OCI-LY1 (cell line): Measurements from ENCODE around the gene BPNT1.

Source experiments
- H2AFZ ChIP-seq: fragments of 200-600 bp; sonication (generic), shearing (Covaris generic); 2 replicates; pipeline ENCODE4 v1.6.0; 2014; ENCODE audit warnings: antibody characterized with exemption, mild to moderate bottlenecking, low read length
- H3F3A ChIP-seq: fragments of 200-600 bp; sonication (generic), shearing (Covaris generic); 2 replicates; pipeline ENCODE4 v1.6.0; 2014; ENCODE audit warnings: mild to moderate bottlenecking, antibody characterized with exemption, low read length, moderate library complexity; ENCODE audit not compliant: insufficient read depth
- H3K27ac ChIP-seq: fragments of 200-600 bp; sonication (generic); 2 replicates; pipeline ENCODE4 v1.5.1; 2014; ENCODE audit warnings: low read length, mixed run types, mild to moderate bottlenecking, low read depth; ENCODE audit not compliant: poor library complexity, severe bottlenecking
- H3K27me3 ChIP-seq: fragments of 200-600 bp; sonication (generic); 2 replicates; pipeline ENCODE4 v1.6.0; 2014; ENCODE audit warnings: antibody characterized with exemption, mild to moderate bottlenecking, low read length, moderate library complexity; ENCODE audit not compliant: insufficient read depth
- H3K36me3 ChIP-seq: fragments of 200-600 bp; sonication (generic); 2 replicates; pipeline ENCODE4 v1.6.1; 2014; ENCODE audit warnings: mild to moderate bottlenecking, antibody characterized with exemption, low read length, moderate library complexity, mixed read lengths; ENCODE audit not compliant: insufficient read depth
- H3K4me1 ChIP-seq: fragments of 200-600 bp; sonication (generic); 2 replicates; pipeline ENCODE4 v1.5.1; 2014; ENCODE audit warnings: mild to moderate bottlenecking, low read length, moderate library complexity; ENCODE audit not compliant: insufficient read depth, severe bottlenecking
- H3K4me2 ChIP-seq: fragments of 200-600 bp; sonication (generic), shearing (Covaris generic); 2 replicates; pipeline ENCODE4 v1.6.1; 2014; ENCODE audit warnings: low read length
- H3K4me3 ChIP-seq: fragments of 200-600 bp; sonication (generic); 2 replicates; pipeline ENCODE4 v1.5.1; 2014; ENCODE audit warnings: low read length, low read depth, mild to moderate bottlenecking, mixed read lengths; ENCODE audit not compliant: poor library complexity, severe bottlenecking
- H3K79me2 ChIP-seq: fragments of 200-600 bp; shearing (Covaris generic); 2 replicates; pipeline ENCODE4 v1.6.1; 2016; ENCODE audit warnings: mixed run types, low read length, mixed read lengths; ENCODE audit not compliant: insufficient read depth
- H3K9ac ChIP-seq: fragments of 200-600 bp; sonication (generic), shearing (Covaris generic); 2 replicates; pipeline ENCODE4 v1.6.1; 2014; ENCODE audit warnings: mild to moderate bottlenecking, low read length, mixed read lengths
- H3K9me2 ChIP-seq: fragments of 200-600 bp; sonication (generic), shearing (Covaris generic); 2 replicates; pipeline ENCODE4 v1.6.1; 2014; ENCODE audit warnings: low read depth, mild to moderate bottlenecking, low read length, mixed read lengths
- H3K9me3 ChIP-seq: fragments of 200-600 bp; shearing (Covaris generic); 2 replicates; pipeline ENCODE4 v1.6.1; 2014; ENCODE audit warnings: low read length, mixed read lengths
- H4K20me1 ChIP-seq: fragments of 200-600 bp; sonication (generic), shearing (Covaris generic); 2 replicates; pipeline ENCODE4 v1.6.0; 2016; ENCODE audit warnings: mild to moderate bottlenecking, low read length; ENCODE audit not compliant: insufficient read depth
- EZH2 ChIP-seq: fragments of 200-600 bp; sonication (generic), shearing (Covaris generic); IDR thresholded peaks from 2 replicates; pipeline ENCODE4 v1.8.0; 2017; ENCODE audit warnings: borderline replicate concordance, mixed run types, mild to moderate bottlenecking, antibody characterized with exemption, low read length, moderate library complexity, mixed read lengths
- TF ChIP-seq, protein P1 (sequence below): fragments of 200-600 bp; sonication (generic), shearing (Covaris generic); IDR thresholded peaks from 2 replicates; pipeline ENCODE4 v1.5.1; 2017; ENCODE audit warnings: mild to moderate bottlenecking, antibody characterized with exemption, low read length, moderate library complexity, mixed read lengths

BPNT1 gene

DNA sequence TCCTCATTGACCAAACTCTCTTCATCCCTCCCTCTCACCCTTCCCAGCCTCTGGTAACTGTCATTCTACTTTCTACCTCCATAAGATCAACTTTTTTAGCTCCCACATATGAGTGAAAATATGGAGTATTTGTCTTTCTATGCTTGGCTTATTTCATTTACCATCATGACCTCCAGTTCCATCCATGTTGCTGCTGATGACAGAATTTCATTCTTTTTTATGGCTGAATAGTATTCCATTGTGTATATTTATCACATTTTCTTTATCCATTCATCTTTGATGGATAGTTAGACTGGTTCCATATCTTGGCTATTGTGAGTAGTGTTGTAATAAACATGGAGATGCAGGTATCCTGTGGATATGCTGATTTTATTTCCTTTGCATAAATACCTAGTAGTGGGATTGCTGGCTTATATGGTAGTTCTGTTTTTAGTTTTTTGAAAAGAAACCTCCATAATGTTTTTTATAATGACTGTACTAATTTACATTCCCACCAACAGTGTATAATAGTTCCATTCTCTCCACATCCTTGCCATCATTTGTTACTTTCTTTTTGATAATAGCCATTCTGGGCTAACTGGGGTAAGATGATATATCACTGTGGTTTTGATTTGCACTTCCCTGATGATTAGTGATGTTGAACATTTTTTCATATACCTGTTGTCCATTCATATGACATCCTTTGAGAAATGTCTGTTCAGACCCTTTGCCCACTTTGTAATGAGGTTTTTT is 40.1 kb upstream of the BPNT1 start:
- no peaks in the 10 kb centered on the region for H3K9me3 ChIP-seq
- H3K4me1 ChIP-seq = no peaks in the 10 kb centered on the region
- H3K4me3 ChIP-seq = no peak overlapping the region
- no peak overlapping the region for H2AFZ ChIP-seq
- TF ChIP-seq, protein P1, sequence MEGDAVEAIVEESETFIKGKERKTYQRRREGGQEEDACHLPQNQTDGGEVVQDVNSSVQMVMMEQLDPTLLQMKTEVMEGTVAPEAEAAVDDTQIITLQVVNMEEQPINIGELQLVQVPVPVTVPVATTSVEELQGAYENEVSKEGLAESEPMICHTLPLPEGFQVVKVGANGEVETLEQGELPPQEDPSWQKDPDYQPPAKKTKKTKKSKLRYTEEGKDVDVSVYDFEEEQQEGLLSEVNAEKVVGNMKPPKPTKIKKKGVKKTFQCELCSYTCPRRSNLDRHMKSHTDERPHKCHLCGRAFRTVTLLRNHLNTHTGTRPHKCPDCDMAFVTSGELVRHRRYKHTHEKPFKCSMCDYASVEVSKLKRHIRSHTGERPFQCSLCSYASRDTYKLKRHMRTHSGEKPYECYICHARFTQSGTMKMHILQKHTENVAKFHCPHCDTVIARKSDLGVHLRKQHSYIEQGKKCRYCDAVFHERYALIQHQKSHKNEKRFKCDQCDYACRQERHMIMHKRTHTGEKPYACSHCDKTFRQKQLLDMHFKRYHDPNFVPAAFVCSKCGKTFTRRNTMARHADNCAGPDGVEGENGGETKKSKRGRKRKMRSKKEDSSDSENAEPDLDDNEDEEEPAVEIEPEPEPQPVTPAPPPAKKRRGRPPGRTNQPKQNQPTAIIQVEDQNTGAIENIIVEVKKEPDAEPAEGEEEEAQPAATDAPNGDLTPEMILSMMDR = no peak
- no peak for TF ChIP-seq EZH2
- no peaks in the 10 kb centered on the region for H3K79me2 ChIP-seq
- H3F3A ChIP-seq = no peaks in the 10 kb centered on the region
- H3K27ac ChIP-seq = no peak overlapping the region
- H3K27me3 ChIP-seq = no peaks in the 10 kb centered on the region
- H3K4me2 ChIP-seq = no peak overlapping the region
- H4K20me1 ChIP-seq = no peaks in the 10 kb centered on the region
- no peak overlapping the region for H3K9ac ChIP-seq
- no peaks in the 10 kb centered on the region for H3K9me2 ChIP-seq
- H3K36me3 ChIP-seq = peaks cover 47% of the 10 kb centered on the region

DNA sequence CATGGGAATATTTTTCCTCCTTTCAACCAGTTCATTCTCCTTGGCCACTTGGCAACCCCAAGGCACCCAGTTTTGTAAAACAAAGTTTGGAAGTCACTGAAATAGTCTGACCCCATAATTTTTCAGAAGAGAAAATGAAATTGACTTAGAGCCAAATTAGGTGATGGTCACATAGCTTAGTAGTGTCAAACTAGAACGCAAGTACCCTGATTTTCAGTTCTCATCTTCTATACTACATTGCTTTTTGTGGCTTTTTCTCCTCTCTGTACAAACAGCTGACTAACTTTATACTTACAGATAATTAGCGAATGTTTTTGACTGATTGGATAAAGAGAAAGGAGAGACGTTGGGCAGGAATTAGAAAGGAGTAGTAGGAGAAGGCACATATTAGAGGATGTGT is 37.5 kb upstream of the BPNT1 start:
- Histone ChIP-seq H3K9me2 (no peaks in the 10 kb centered on the region), H3F3A (no peaks in the 10 kb centered on the region), H4K20me1 (no peaks in the 10 kb centered on the region), H3K4me2 (no peak overlapping the region), H3K27me3 (no peaks in the 10 kb centered on the region), H3K4me3 (no peak overlapping the region), H3K36me3 (peaks cover 37% of the 10 kb centered on the region), H3K9ac (no peak overlapping the region), H3K4me1 (no peaks in the 10 kb centered on the region), H3K27ac (no peak overlapping the region), H3K79me2 (no peaks in the 10 kb centered on the region), H3K9me3 (no peaks in the 10 kb centered on the region), H2AFZ (no peak overlapping the region)
- TF ChIP-seq, protein P1 = no peak
- no peak for TF ChIP-seq EZH2

DNA sequence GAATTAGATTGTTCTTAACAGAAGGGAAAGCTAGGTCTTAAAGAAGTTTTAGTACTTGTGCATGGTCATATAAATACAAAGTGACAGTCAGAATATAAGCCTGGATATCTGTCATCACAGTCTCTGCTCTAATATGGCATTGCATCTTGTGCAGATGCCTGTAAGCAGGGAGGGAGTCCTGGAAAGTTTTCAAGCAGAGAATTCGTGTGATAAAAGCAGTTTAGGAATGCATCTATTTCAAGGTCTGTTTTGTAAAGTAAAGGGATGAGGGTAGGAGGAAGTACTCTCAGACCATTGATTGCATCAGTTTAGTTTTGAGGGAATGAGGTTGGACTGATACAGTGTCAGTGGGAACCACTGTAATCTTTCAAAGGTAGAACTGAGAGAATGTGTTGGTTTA is 35.0 kb upstream of the BPNT1 start:
- Histone ChIP-seq H3K9me3 (no peaks in the 10 kb centered on the region), H4K20me1 (no peaks in the 10 kb centered on the region), H3F3A (no peaks in the 10 kb centered on the region), H3K79me2 (no peaks in the 10 kb centered on the region), H3K4me1 (no peaks in the 10 kb centered on the region), H3K4me3 (no peak overlapping the region), H3K4me2 (no peak overlapping the region), H3K36me3 (peaks cover 28% of the 10 kb centered on the region), H3K9ac (no peak overlapping the region), H3K27me3 (no peaks in the 10 kb centered on the region), H3K27ac (no peak overlapping the region), H3K9me2 (no peaks in the 10 kb centered on the region), H2AFZ (no peak overlapping the region)
- no peak for TF ChIP-seq EZH2
- TF ChIP-seq, protein P1 = no peak
